Measurements from ENCODE around the gene CNKSR3.

- TF ChIP-seq POLR2A (IDR thresholded peaks at IDR 0.05; ENCODE audit: low read depth, low read length) (no peak), TAF1 (IDR thresholded peaks at IDR 0.05; ENCODE audit: low read depth, low read length) (no peak), POLR2AphosphoS5 (IDR thresholded peaks at IDR 0.05; ENCODE audit: low read depth, low read length) (no peak), POU2F2 (IDR thresholded peaks at IDR 0.05; ENCODE audit: low read depth, low read length) (no peak), SPI1 (IDR thresholded peaks at IDR 0.05; ENCODE audit: low read depth, low read length) (no peak), PAX5 (IDR thresholded peaks at IDR 0.05; ENCODE audit: insufficient read depth, low read length, severe bottlenecking) (no peak)
Observed at GRCh38 chr6:154406301-154406700, 104.2 kb downstream of the CNKSR3 start.

Data from GM12891 (cell line).